CD4-positive, alpha-beta T cell (primary cell): ENCODE results near the gene PTGFRN. TPM values are rescaled to one million over a fixed set of nuclear protein-coding genes. Genes with fewer than 3 reads are reported as not detected.

ENCODE experiments used
- ATAC-seq: fragments of 200-7000 bp; cut with Tn5 transposase; one replicate; pipeline ENCODE4 v1.10.0; 2022; ENCODE audit warnings: mild to moderate bottlenecking; ENCODE audit not compliant: poor library complexity
- CTCF ChIA-PET: fragments of 350-600 bp; sonication (Branson Sonifier 250); formaldehyde crosslinking; loops from one replicate; lab custom pipeline; 2021; ENCODE audit warnings: antibody characterized with exemption, inconsistent platforms; lab: Charles Lee
- POLR2A ChIA-PET: fragments of 350-600 bp; sonication (Branson Sonifier 250); formaldehyde crosslinking; loops from one replicate; lab custom pipeline; 2021; ENCODE audit warnings: antibody characterized with exemption, inconsistent platforms; lab: Charles Lee
- DNase-seq, 14 experiments: peaks; one replicate each; pipeline ENCODE4 v3.0.0-alpha.2; 2013 to 2020; ENCODE audit warnings: mixed read lengths in 2 of 14
- H3K27ac ChIP-seq, 2 donors: one replicate each; pipeline versions ENCODE4 v1.5.1 to v1.7.0; 2013; ENCODE audit warnings: low read length in 2 of 2, low read depth in 1 of 2, mild to moderate bottlenecking in 1 of 2
- H3K27me3 ChIP-seq, 2 experiments: 1 replicate in 1 of 2; 2 replicates in 1 of 2; pipeline versions ENCODE4 v1.6.1 to v1.7.0; 2013; ENCODE audit warnings: low read length in 2 of 2, control low read depth in 1 of 2, mild to moderate bottlenecking in 1 of 2, moderate library complexity in 1 of 2; ENCODE audit not compliant: insufficient read depth in 2 of 2, control insufficient read depth in 1 of 2
- H3K36me3 ChIP-seq: one replicate; pipeline ENCODE4 v1.6.1; 2013; ENCODE audit warnings: low read length, control low read depth; ENCODE audit not compliant: insufficient read depth
- H3K4me1 ChIP-seq: one replicate; pipeline ENCODE4 v1.6.1; 2013; ENCODE audit warnings: low read length, control low read depth; ENCODE audit not compliant: insufficient read depth
- H3K4me3 ChIP-seq: one replicate; pipeline ENCODE4 v1.5.1; 2013; ENCODE audit warnings: mild to moderate bottlenecking, low read length, moderate library complexity
- H3K9me3 ChIP-seq, 2 experiments: 1 replicate in 1 of 2; 2 replicates in 1 of 2; pipeline versions ENCODE4 v1.6.1 to v1.7.0; 2013; ENCODE audit warnings: low read length in 2 of 2, mild to moderate bottlenecking in 2 of 2, control low read depth in 1 of 2, moderate library complexity in 1 of 2; ENCODE audit not compliant: control insufficient read depth in 1 of 2, insufficient read depth in 1 of 2
- H3K27ac Mint-ChIP-seq: one replicate; pipeline ENCODE4 v1.8.0; 2020; ENCODE audit warnings: mixed read lengths
- H3K27me3 Mint-ChIP-seq: one replicate; pipeline ENCODE4 v1.8.0; 2021; ENCODE audit warnings: mixed read lengths
- H3K36me3 Mint-ChIP-seq: one replicate; pipeline ENCODE4 v1.8.0; 2021; ENCODE audit warnings: low read depth, mixed read lengths
- H3K4me1 Mint-ChIP-seq: one replicate; pipeline ENCODE4 v1.8.0; 2021; ENCODE audit warnings: low read depth, mixed read lengths
- H3K4me3 Mint-ChIP-seq: one replicate; pipeline ENCODE4 v1.8.0; 2020; ENCODE audit warnings: mild to moderate bottlenecking, mixed read lengths
- H3K9me3 Mint-ChIP-seq: one replicate; pipeline ENCODE4 v1.8.0; 2020; ENCODE audit warnings: mixed read lengths
- CTCF ChIP-seq: fragments of 200-600 bp; IDR thresholded peaks from one replicate; pipeline ENCODE4 v1.8.0; 2022; ENCODE audit warnings: antibody characterized with exemption, mild to moderate bottlenecking
- intact Hi-C, 2 experiments: fragments of 100-400 bp; cut with DNase I in 1 of 2; cut with micrococcal nuclease in 1 of 2; formaldehyde crosslinking; loops; one replicate each; pipeline versions ENCODE4 v1.15.1 to v1.9.0; 2023 to 2025; cut with DNase I, micrococcal nuclease
- total RNA-seq, 174 experiments: library from RNA in 2 of 174; stranded (reverse) in 2 of 174; gene quantifications; one replicate each; pipeline ENCODE4 v1.2.3 and lab custom pipeline; 2021 to 2026

PTGFRN gene
- total RNA-seq, 2 experiments from 2014 or later: 0.38 to 0.45 TPM

DNA sequence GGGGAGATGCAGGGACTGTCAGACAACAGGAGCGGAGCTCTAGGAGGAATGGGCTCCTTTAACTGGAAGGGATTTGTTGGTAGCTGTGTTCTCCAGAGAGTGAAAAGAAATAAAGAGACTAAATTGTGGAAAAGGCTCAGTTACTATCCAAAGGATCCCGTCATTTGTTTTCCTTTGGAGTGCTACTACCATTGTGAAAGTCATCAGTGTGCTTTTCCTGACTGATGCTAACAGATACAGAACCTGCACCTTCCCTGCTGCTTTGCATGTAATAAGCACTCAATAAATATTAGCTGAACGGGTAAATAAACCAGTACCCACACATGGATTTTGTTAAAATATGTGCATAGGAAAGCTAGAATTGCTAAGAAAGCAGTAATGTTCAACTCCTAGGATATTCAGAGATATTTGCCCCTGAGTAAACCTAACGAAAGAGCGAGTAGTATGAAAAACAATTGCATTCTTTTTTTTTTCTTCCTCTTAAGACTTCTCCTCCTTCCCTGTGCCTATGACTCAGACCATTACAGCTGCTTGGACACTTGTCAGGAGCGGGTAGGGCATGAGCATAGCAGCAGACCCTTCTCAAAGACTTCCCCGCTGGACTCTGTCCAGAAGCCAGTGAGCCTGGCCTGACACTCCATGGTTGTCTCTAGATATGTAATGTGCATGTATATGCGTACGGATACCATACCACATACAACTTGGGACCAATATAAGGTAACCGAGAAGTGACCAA, 41.7 kb downstream of the PTGFRN start:
- no peak overlapping the region for H3K4me3 ChIP-seq
- ChIA-PET CTCF (interaction anchor here (1.4 kb wide), 1 partner anchor 17 kb away, joined by 3 read pairs; no protein-coding TSS in a partner anchor), POLR2A (no interaction called here)
- H3K27me3 Mint-ChIP-seq: no peaks in the 10 kb centered on the region
- TF ChIP-seq CTCF: no peak
- H3K9me3 Mint-ChIP-seq: no peaks in the 10 kb centered on the region
- no peak overlapping the region for H3K27ac Mint-ChIP-seq
- no peaks in the 10 kb centered on the region for H3K4me1 ChIP-seq
- no peak overlapping the region for H3K27ac ChIP-seq
- DNase-seq (no peak), ATAC-seq (no peak)
- intact Hi-C loops: no loop called here
- H3K4me3 Mint-ChIP-seq: no peak overlapping the region
- no peaks in the 10 kb centered on the region for H3K4me1 Mint-ChIP-seq
- H3K36me3 ChIP-seq: no peaks in the 10 kb centered on the region
- H3K9me3 ChIP-seq: no peaks in the 10 kb centered on the region
- no peaks in the 10 kb centered on the region for H3K36me3 Mint-ChIP-seq
- H3K27me3 ChIP-seq: no peaks in the 10 kb centered on the region

DNA sequence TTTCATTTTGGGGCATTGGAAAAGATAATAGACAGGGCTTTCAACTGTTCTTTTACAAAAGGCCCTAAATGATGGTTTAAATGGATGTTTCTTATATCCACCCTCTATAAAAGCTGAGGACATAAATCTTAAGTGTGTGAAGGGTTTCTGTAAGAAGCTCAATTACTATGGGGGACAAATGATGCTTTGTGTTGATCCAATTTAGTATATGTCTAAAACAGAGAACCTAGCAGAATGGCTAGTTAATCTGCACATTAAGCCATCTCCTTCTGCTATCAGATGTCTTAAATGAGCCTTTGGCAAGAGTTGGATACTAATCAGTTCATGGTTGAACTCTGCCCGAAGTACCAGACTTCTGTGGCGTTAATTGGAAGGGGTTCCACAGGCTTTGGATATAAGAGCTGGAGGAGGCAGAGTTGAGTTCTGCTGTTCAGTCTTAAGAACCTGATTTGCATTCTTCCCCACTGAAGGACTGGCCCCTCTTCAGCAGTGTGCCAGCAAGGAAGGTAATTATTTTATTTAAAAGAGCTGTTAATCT, 43.1 kb downstream of the PTGFRN start:
- no peak overlapping the region for H3K27ac ChIP-seq
- H3K4me1 ChIP-seq: no peaks in the 10 kb centered on the region
- H3K9me3 Mint-ChIP-seq: no peaks in the 10 kb centered on the region
- H3K27ac Mint-ChIP-seq: no peak overlapping the region
- POLR2A ChIA-PET: no interaction called here
- ATAC-seq (no peak), DNase-seq (no peak)
- no peaks in the 10 kb centered on the region for H3K4me1 Mint-ChIP-seq
- no peak overlapping the region for H3K4me3 Mint-ChIP-seq
- no peaks in the 10 kb centered on the region for H3K36me3 ChIP-seq
- CTCF ChIA-PET: interaction anchor here (1.4 kb wide), 1 partner anchor 18 kb away, joined by 3 read pairs; no protein-coding TSS in a partner anchor
- TF ChIP-seq CTCF: no peak
- no peaks in the 10 kb centered on the region for H3K9me3 ChIP-seq
- intact Hi-C loops: no loop called here
- H3K27me3 Mint-ChIP-seq: no peaks in the 10 kb centered on the region
- no peak overlapping the region for H3K4me3 ChIP-seq
- H3K36me3 Mint-ChIP-seq: no peaks in the 10 kb centered on the region
- H3K27me3 ChIP-seq: no peaks in the 10 kb centered on the region

GRCh38 chr1:116954440-116954839, 44.7 kb downstream of the PTGFRN start:
- no peaks in the 10 kb centered on the region for H3K9me3 ChIP-seq
- intact Hi-C loops: no loop called here
- CTCF ChIA-PET: interaction anchor here (1.5 kb wide), 1 partner anchor 265 kb away, joined by 3 read pairs; no protein-coding TSS in a partner anchor
- no peak overlapping the region for H3K4me3 ChIP-seq
- Mint-ChIP-seq H3K27ac (no peak overlapping the region), H3K4me3 (no peak overlapping the region), H3K4me1 (no peaks in the 10 kb centered on the region), H3K36me3 (no peaks in the 10 kb centered on the region), H3K9me3 (no peaks in the 10 kb centered on the region), H3K27me3 (no peaks in the 10 kb centered on the region)
- no peak for TF ChIP-seq CTCF
- no peaks in the 10 kb centered on the region for H3K4me1 ChIP-seq
- ATAC-seq: no peak
- DNase-seq: no peak
- no peaks in the 10 kb centered on the region for H3K27me3 ChIP-seq
- no peak overlapping the region for H3K27ac ChIP-seq
- POLR2A ChIA-PET: no interaction called here
- no peaks in the 10 kb centered on the region for H3K36me3 ChIP-seq
